Astrocyte (in vitro differentiated cells and primary cell): ENCODE data around the gene IMMP2L.

Experiments
- EZH2 ChIP-seq: IDR thresholded peaks from 2 replicates; pipeline ENCODE4 v1.6.1; 2012; ENCODE audit warnings: mild to moderate bottlenecking, low read length, inconsistent platforms; ENCODE audit not compliant: insufficient read depth
- TF ChIP-seq, protein P1 (sequence below): IDR thresholded peaks from 2 replicates; pipeline ENCODE4 v1.5.1; 2011; ENCODE audit warnings: low read depth, mild to moderate bottlenecking, inconsistent platforms, low read length, moderate library complexity; ENCODE audit not compliant: insufficient read depth

DNA sequence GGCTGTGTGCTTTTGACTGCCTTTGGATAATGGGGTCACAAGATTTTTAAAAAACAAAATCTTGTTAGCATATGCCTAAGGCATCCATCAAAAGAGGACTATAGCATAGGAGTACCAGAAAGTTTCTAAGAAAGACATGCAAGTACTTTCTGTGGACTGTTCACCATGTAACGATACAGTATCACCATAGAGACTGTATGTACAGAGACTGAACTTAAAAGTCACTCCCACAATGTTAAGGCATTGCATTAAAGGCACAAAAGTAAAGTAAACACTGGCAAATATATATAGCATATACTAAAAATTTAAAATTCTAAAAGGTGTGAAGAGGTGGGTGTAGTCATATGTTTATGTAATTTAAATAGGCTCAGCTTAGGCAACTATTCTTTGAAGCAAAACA is 190.9 kb downstream of the IMMP2L start:
- TF ChIP-seq, protein P1, sequence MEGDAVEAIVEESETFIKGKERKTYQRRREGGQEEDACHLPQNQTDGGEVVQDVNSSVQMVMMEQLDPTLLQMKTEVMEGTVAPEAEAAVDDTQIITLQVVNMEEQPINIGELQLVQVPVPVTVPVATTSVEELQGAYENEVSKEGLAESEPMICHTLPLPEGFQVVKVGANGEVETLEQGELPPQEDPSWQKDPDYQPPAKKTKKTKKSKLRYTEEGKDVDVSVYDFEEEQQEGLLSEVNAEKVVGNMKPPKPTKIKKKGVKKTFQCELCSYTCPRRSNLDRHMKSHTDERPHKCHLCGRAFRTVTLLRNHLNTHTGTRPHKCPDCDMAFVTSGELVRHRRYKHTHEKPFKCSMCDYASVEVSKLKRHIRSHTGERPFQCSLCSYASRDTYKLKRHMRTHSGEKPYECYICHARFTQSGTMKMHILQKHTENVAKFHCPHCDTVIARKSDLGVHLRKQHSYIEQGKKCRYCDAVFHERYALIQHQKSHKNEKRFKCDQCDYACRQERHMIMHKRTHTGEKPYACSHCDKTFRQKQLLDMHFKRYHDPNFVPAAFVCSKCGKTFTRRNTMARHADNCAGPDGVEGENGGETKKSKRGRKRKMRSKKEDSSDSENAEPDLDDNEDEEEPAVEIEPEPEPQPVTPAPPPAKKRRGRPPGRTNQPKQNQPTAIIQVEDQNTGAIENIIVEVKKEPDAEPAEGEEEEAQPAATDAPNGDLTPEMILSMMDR = no peak
- no peak for TF ChIP-seq EZH2
